Embryonic facial prominence (tissue), 1 donor: Measurements from ENCODE around the gene VCP.
"Not testable (repeated sequence)": the region's sequence is repeated elsewhere in the genome, so short reads cannot be mapped to it uniquely, and the experiment has no call there.

Experiments
- DNase-seq: peaks from one replicate; pipeline ENCODE4 v3.0.0-alpha.2; 2016; ENCODE audit errors: extremely low spot score

The VCP gene

DNA sequence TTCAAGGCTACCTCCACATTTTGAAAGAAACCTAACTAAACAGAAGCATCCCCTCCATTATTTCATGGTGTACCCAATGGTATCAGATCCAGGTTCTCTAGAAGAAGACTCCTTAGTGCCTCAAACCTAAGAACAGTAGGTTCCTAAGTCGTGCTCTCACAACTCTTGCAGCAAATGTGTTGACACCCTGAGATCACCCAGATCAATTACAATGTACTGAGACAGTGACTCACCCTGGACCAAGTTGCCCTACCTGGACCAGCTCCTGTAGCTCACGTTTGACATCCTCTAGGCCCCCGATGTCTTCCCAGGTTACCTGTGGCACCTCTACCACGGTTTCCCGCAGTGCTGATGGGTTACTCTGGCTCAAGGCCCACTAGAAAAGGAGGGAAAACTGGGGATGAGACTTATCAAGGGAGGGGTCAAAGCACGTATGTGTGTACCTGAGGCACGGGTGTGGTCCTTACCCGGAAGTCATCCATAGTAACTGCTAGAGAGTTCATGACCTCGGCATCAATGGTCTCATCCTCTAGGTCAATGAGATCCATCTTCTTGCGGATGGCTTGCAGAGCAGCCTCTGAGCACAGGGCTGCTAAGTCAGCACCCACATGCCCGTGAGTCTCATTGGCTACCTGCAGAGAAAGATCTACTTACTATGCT lies 11.7 kb downstream of the VCP start:
- DNase-seq: no peak

DNA sequence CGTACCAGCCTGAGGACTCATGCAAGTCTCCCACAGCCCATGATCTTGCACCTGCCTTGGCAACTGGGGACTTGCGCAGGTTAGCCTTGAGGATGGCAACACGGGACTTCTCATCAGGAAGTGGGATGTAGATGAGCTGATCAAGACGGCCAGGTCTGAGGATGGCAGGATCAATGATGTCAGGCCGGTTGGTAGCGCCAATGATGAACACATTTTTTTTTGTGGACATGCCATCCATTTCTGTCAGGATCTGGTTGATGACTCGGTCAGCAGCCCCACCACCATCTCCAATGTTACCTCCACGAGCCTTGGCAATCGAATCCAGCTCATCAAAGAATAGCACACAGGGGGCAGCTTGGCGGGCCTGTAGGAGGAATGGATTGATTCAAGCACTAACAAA lies 13.0 kb downstream of the VCP start:
- no peak for DNase-seq

GRCh38 chr9:35057271-35057620 lies 15.2 kb downstream of the VCP start:
- DNase-seq: no peak

GRCh38 chr9:35056571-35057270 lies 15.7 kb downstream of the VCP start:
- DNase-seq: no peak

GRCh38 chr9:35054871-35055644 lies 17.4 kb downstream of the VCP start:
- no peak for DNase-seq

DNA sequence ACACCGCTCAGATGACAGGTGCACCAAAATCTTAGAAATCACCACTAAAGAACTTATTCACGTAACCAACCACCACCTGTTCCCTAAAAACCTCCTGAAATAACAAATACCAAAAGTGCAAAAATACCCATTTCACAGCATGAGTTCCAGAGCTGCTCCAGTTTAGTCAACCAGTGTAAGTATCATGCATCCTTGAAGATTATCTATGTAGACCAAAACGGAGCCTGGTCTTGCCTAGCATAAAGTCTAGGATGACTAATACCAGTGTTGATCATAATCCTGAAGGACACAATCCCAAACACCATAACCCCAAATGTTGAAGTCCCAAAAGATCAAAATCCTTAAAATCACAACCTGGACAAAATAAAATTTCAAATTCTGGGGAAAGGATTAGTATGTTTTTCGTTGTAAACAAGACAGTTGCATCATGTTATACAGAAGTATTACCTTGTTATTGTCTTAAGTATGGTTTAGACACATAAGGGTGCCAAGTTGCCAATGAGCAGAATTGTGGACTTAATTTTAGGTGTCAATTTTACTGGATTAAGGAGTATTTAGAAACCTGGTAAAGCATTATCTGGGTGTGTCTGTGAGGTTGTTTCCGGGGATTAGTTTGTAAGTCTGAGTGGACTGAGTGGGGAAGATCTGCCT lies 18.1 kb downstream of the VCP start:
- no peak for DNase-seq

DNA sequence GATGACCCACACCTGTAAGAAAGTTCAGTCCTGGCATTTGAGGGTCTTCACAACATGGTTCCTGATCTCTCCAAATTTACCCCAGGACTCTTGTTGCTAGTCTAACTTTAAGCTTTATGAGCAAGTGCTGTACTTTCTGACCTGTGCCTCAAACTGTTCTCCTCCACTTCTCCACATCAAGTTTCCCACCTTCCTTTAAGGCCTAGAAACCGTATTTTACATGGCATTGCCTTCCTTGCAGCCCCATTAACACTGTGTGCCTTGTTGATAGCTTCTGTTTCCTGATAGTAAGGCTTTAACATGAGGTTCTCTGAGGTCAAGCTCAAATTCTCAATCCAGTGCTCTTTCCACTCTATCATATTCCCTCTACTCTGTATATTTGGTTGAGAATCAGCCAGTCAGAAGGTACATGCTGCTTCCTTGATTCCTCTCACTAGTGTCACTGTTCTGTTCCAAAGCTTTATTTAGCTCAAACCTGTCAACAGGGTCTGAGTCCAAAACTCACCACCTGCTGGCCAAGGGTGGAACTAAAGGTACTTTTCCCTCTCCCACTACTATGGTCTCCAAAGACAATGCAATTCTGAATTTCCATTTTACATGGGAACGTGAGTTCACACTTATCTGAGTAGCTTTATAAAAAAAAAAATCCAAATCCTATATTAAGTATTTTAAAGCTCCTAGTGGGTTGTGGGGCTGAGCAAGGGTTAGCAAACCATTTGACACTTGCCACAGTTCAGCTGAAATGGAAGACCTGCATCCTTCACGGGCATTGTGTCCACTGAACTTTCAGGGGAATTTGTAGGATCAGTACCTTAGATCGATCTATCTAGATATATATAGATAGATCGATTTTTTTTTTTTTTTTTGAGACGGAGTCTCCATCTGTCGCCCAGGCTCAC lies 21.1 kb downstream of the VCP start:
- DNase-seq: no peak

GRCh38 chr9:35048511-35048910 lies 23.9 kb downstream of the VCP start:
- no peak for DNase-seq

- no peak for DNase-seq
These were observed 28.4 kb downstream of the VCP start for GRCh38 chr9:35044071-35044470.

DNA sequence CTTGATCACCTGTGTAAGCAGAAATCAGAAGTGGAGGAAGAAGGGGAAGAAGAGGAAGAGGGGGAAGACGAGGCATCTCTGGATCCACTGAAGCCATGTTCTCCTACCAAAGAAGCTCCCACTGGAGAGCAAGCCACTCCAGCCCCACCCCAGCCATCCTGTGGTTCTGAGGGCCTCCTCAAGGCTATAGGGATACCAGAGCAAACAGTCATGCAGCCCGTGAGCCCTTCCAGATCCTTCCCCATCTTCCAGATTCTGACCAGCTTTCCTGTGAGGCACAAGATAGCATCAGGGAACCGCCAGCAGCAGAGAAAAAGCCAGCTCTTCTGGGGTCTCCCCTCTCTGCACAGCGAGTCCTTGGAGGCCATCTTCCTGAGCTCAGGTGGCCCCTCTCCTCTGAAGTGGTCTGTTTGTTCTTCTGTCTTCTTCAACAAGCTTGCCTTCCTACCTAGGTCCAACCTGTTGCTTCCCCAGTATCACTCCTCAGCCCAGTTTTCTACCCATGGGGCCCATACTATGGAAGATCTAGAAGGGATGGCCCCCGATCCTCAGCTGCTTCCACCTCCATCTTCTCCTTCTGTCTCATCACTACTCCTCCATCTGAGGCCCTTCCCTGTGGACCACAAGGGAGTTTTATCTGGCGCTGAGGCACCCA lies 29.4 kb downstream of the VCP start:
- DNase-seq: no peak

DNA sequence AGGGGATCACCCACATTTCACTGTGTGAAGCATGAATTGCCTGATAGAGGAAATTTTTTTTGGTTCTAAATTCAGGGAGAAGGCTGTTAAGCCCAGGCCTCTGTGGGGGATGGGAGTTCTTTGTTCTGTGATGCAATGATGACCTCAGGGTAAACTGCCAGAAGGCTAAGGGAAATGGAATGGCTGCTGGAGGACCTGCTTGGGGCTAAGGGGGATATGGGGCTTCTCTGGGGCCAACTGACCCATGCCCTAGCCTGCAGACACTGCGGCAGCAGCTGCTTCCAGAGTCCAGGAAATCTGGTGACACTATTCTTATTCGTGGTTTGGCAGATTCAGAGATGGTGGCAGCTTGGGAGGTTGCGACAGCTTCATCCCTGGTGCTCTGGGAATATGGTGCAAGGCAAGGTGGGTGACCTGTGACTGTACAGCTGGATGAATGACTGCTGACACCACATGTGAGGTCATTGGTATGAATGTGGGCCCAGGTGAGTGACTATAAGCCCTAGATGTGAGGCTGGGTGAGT lies 30.3 kb downstream of the VCP start:
- DNase-seq: no peak

- DNase-seq: no peak
These were observed 36.3 kb downstream of the VCP start for GRCh38 chr9:35035851-35036701.

DNA sequence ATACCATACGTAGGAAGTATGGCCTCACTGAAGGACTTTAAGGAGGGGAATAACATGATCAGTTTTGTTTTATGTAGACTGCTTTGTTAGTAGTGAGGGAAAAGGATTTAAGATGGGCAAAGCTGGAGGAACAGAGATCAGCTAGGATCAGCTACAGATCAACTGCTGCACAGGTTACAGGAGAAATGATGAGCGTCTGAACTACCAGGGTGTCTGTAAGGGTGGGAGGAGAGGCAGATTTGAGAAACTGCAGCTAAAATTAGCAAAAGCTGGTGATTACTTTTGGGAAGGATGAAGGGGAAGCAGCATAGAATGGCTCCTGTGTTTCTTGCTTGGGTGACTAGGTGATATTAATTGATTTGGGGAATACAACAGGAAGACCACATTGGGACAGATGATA lies 39.3 kb downstream of the VCP start:
- DNase-seq: no peak

GRCh38 chr9:35029852-35030251 lies 42.6 kb downstream of the VCP start:
- DNase-seq: no peak

DNA sequence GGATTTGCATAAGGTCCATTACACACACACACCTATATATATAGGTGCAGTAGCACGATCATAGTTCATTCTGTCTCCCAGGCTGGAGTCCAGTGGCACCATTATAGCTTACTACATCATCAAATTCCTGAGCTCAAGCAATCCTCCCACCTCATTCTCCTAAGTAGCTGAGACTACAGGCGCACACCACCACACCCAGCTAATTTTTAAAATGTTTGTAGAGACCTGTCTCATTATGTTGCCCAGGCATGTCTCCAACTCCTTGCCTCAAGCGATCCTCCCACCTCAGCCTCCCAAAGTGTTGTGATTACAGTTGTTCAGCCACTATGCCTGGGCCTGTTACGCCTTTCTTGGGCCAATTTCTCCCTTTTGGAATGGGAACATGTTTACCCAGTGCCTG lies 43.2 kb downstream of the VCP start:
- DNase-seq: no peak

DNA sequence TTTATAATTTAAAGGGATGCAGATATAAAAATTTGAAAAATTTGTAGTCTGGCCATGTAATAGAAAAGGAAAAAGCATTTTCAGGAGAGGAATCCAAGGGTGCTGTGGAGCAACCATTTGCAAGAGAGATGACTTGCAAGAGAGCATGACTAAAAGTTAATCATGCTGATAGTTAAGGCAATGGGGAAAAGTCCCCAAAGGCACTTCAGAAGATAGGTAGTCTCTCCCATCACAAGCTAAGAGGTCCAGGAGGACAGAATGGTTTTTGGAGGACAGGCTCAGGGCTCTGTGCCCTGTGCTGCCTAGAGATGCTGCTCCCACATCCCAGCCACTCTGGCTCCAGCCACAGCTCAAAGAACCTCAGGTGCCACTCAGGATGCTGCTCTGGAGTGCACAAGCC lies 44.1 kb downstream of the VCP start:
- no peak for DNase-seq

DNA sequence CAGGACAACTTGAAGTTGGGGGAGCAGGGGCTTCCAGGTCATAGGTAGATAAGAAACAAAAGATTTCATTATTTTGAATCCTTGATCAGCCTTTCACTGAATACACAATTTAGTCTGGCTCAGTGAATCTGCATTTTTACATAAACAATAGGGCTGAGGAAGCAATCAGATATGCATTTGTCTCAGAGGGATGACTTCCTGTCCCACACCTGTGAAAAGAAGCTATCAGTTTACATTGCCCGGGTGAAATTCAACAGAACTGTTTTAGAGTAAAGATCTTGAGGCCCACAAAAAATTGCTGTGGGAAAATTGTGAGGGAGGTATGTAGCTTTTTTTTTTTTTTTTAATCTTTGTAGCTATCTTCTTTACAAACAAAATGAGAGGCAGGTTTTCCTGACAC lies 44.6 kb downstream of the VCP start:
- DNase-seq: no peak

DNA sequence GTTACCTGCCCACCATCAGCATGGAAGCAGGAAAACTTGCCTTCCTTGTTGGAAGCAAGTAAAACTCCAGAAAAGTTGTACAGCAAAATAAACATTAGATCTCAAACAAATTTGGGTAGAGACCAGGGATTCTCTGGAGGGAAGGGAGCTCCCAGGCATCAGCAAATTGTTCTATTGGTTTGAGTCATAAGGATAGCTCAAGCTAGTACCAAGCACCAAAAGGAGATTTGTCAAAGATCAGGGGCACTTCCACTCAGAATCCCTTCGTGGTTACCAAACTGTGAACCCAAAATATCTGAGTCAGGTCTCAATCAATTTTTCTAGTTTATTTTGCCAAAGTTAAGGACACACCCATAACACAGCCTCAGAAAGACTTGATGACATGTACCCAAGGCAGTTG lies 45.1 kb downstream of the VCP start:
- no peak for DNase-seq

DNA sequence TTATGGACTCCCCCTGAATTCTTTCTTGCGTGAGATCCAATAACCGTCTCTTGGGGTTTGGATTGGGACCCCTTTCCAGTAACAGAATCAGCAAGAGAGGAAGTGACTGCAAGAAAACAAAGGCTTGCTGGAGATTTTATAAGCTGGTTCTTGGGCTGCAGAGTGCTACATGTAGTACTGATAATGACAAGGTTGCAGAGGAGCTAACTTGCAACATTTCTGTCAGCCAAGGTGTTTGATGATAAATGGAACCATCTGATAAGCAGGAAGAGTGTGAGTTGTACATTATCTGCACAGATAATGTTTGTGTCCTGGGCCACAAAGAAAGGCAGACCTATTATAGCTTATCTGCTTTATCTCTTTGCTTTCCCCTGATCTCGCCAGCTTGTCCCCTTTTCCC lies 45.8 kb downstream of the VCP start:
- DNase-seq: no peak

- not testable (repeated sequence) for DNase-seq
These were observed 49.0 kb downstream of the VCP start for GRCh38 chr9:35023443-35023842.
